HG03354 (cell line): Measurements from ENCODE around the gene MAP7D3.
"Not testable (repeated sequence)": the region's sequence is repeated elsewhere in the genome, so short reads cannot be mapped to it uniquely, and the experiment has no call there.

Experiments used
- ATAC-seq: cut with Tn5 transposase; IDR thresholded peaks from one replicate; pipeline ENCODE4 v1.9.1; 2021; ENCODE audit warnings: mild to moderate bottlenecking; ENCODE audit not compliant: unreplicated experiment, poor library complexity, severe bottlenecking

Gene MAP7D3, protein sequence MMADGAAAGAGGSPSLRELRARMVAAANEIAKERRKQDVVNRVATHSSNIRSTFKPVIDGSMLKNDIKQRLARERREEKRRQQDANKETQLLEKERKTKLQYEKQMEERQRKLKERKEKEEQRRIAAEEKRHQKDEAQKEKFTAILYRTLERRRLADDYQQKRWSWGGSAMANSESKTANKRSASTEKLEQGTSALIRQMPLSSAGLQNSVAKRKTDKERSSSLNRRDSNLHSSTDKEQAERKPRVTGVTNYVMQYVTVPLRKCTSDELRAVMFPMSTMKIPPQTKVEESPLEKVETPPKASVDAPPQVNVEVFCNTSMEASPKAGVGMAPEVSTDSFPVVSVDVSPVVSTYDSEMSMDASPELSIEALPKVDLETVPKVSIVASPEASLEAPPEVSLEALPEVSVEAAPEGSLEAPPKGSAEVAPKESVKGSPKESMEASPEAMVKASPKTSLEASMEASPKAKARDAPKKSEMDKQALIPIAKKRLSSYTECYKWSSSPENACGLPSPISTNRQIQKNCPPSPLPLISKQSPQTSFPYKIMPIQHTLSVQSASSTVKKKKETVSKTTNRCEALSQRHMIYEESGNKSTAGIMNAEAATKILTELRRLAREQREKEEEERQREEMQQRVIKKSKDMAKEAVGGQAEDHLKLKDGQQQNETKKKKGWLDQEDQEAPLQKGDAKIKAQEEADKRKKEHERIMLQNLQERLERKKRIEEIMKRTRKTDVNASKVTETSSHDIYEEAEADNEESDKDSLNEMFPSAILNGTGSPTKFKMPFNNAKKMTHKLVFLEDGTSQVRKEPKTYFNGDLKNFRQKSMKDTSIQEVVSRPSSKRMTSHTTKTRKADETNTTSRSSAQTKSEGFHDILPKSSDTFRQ

GRCh38 chrX:136251041-136251991 is at the start of gene MAP7D3:
TSS of gene MAP7D3 (minus strand) at chrX:136251400. CDS start at chrX:136251358, 42 bp downstream.
- peak; percentile 85 for ATAC-seq

GRCh38 chrX:136300721-136301120 is 49.5 kb upstream of the MAP7D3 start, which contains the start of gene ADGRG4:
TSS of gene ADGRG4 (plus strand) at chrX:136300963. CDS start at chrX:136308778, 7,815 bp downstream.
- ATAC-seq = not testable (repeated sequence)

DNA sequence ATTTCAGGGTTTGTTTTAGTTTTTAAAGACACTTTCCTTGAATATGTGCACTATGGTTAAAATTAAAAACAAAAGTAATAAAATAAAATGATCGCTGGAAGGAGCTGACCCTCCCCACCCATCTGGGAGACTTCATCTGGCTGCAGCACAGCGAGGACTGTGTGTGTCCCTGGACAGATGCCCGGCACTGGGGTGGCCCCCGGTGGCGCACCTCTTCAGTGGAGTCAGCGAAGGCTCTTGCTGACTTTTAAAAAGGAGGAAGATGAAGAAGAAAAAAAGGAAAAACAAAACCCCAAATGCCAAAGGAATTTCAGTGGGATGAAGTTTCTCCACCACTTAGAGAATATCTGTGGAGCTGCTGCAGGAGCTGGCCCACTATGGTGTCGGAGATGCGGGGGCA is 44.2 kb upstream of the MAP7D3 start:
- no peak for ATAC-seq

DNA sequence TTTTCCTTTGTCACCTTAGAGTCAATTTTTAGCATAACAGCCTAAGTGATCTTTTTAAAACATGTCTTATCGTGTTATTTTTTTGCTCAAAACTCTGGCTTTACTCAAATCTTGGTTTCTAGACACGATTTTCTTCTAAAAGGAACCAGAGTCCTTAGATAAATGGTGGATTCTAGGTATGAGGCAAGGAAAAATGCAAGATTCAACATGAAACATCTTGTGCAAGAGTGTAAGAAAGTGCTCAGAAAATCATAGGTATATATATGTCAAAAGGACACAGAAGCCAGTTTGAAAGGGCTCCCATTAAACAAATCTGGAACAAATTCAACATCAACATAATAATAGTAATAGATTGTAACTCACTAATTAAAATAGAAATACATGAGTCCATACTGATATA is 41.5 kb upstream of the MAP7D3 start:
- ATAC-seq = no peak

- ATAC-seq = no peak
Observed at GRCh38 chrX:136291824-136292223, 40.6 kb upstream of the MAP7D3 start.

- ATAC-seq = not testable (repeated sequence)
Observed at GRCh38 chrX:136286375-136286774, 35.2 kb upstream of the MAP7D3 start.

DNA sequence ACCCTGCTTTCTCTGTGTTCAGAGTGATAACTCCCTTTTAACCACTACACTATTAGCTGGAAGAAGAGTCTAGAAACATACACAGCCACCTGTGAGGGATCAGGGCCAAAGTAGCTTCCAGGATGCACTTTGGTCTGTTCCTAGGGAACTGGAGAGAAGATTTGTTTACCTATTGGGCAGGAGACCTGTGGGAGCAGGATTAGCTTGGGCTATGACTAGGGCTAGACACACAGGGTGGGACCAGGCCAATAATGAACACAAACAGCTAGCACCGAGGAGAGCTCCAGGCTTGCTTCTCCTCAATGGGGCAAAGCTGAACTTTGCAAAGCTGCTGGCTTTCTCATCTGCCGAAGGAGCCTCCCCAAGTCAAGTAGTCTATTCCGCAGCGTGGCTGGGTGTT is 24.4 kb upstream of the MAP7D3 start:
- ATAC-seq = no peak

- no peak for ATAC-seq
Observed at GRCh38 chrX:136273986-136274385, 22.8 kb upstream of the MAP7D3 start.

DNA sequence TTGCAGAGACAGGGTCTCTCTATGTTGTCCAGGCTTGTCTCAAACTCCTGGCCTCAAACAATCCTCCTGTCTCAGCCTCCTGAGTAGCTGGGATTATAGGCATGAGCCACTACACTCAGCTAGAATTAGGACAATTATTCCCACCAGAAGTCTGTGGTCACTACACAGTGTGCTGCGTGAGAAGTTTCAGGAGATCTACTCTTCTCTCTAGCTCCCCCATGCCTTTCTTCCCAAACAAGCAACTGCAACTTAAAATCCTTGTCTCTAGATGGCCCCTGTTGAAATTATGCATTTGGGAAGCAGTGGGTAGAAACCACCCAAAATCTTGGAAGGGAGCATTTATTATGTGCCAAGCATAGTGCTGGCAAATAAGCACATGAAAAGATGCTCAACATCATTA is 21.1 kb upstream of the MAP7D3 start:
- no peak for ATAC-seq

DNA sequence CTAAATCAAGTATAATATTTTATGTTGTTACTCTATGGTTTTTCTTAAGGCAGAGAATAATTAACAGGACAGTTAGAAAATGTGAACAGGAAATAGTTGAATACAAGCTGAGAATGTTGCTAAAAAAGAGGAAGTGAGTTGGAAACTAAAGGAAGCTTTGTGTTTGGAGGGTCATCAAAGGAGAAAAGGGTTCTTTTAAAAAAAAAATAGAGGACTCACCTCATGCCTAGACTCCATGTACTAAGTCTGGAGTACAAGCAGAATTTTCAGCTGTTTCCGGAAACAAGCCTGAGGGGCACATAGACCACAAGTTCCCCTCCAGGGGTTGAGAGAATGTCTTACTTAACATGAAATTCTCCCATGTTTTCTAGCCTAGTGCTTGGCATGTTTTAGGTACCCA is 20.1 kb upstream of the MAP7D3 start:
- ATAC-seq = peak; percentile 64

DNA sequence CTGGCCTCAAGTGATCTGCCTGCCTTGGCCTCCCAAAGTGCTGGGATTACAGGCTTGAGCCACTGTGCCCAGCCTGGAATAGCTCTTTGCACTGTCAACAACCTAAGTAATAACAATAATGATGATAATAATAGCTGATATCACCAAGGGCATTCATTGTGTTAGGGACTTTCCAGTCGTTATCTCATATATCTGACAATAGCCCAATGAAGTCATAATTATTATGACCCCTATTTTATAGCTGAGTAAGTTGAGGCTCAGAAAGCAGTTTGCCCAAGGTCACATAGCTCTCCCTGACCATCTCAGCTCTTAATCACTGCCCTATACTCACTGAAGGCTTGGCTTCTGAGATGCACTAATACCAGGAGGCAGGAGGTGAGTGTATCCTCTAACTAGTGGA is 18.7 kb upstream of the MAP7D3 start:
- ATAC-seq = no peak

DNA sequence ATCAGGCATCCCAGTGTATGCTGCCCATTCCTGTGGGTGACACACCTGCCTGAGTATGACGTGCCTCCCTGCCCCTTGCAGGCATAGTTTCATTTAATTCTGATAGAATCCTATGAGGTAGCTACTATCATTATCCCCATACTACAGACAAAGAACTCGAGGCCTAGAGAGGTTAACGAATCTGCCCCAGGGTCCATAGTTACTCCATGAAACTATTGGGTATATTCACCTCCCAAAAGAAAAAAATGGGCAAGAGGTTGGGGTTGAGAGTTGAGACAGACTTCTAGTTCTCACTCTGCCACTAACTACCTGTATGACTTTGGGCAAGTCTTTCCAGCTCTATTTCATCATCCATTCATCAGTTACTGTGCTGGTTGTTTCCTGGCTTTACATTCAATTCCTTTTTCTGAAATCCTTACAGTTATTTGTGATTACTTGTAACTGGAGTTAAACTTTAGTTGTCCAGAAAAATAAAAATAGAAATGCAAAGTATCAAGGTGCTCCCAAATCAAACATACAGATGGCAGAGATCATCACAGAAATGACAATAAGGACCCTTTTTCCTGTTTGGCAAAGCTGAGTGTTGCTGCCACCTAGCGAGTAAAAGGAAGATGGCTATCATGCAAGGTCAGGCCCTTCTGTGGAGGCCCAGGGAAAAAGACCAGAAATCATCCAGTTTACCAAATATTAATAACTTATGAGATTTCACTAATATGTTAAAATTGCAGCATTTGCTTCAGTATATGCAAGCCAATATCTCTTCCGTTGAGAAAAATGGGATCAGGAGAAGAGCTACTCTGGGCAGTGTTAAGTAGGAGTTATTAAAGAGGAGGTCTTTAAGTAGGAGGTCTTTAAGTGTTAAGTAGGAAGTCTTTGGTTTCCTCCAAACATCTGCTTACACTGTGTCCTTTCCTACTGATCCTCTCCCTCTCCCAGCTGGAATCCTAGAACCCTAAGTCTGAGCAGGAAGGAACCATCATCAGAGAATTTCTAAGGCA is 17.1 kb upstream of the MAP7D3 start:
- ATAC-seq = peak; percentile 75

DNA sequence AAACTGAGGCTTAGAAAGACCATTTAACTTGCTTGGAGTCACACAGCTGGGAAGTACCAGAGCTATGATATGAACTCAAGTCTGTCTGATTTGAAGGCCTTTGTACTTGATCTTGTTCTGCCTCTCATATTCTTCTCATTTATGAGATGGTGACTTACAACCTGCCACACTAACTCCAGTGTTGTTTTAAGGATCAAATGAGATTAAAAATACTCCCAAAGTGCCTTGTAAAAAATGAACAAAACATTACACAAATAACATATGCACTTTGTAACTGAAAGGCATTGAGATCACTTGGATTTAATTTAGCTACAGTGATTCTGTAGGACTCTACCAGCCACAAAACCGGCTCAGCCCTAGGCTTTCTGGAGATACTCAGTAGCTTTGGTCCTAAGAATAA is 15.6 kb upstream of the MAP7D3 start:
- ATAC-seq = no peak

GRCh38 chrX:136262812-136263315 is 11.7 kb upstream of the MAP7D3 start:
- ATAC-seq = no peak

DNA sequence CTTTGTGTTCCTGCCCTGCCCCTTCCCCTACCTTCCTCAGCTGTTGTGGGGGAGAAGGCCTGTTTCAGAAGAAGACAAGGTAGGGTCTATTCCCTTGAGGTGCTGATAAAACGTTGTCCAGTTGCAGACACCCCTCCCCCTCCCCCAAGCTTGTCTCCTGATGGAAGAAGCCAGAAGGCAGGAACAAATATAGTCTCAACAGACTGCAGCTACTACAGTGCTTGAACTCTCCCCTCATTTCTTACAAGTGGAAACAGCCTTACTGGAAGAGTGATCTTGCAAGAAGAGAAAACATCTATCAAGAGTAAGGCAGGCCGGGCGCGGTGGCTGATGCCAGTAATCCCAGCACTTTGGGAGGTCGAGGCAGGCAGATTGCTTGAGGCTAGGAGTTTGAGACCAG is 11.0 kb upstream of the MAP7D3 start:
- ATAC-seq = no peak

DNA sequence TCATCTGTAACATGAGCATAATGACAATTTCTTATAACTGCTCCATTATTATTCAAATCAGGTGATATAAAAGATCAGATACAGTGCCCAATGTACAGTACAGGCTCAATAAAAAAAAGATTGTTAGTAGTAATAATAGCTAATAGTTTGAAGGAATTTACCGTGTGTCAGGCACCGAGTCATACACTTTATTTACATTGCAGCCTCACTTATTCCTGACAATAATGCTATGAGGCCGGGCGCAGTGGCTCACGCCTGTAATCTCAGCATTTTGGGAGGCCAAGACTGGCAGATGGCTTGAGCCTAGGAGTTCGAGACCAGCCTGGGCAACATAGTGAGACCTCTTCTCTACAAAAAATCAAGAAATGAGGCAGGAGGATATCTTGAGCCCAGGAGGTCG is 10.1 kb upstream of the MAP7D3 start:
- ATAC-seq = no peak

- no peak for ATAC-seq
Observed at GRCh38 chrX:136260776-136261175, 9.6 kb upstream of the MAP7D3 start.

DNA sequence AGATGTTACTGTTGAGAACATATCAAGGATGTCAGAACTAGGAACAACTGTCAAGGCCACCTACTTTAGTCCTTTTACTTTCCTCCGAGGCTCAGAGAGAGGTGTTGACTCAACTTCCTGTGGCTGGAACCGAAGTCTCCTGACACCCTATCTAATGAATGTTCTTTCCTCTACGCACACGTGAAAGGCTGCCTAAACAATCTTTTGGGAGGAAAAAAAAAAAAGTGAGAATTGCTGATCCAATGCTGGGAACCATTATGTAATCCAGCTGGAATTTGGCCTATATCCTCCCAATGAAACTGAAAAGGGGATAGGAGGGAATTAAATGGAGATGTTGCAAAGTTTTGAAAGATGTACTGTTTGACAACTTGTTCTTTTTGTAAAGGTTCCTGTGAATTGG is 8.3 kb upstream of the MAP7D3 start:
- no peak for ATAC-seq
